HCT116 (cell line): ENCODE results near the gene TULP3. TPM values are rescaled to one million over a fixed set of nuclear protein-coding genes. Genes with fewer than 3 reads are reported as not detected.

ENCODE experiments used
- ATAC-seq: fragments of 200-7000 bp; cut with Tn5 transposase; 2 replicates; pipeline ENCODE4 v1.9.1; 2020; ENCODE audit warnings: mild to moderate bottlenecking, moderate library complexity
- BruUV-seq: library from RNA; stranded (reverse); fragments of 400-500 nt; replicated peaks from 2 replicates; lab custom pipeline; 2021; lab: Mats Ljungman, UMichigan
- CTCF ChIA-PET: fragments of 300-600 bp; sonication (Branson Sonifier 250); formaldehyde crosslinking; loops from one replicate; lab custom pipeline; 2021; ENCODE audit warnings: antibody characterized with exemption; lab: Charles Lee
- POLR2A ChIA-PET: fragments of 300-600, 350-600 bp; sonication (Branson Sonifier 250); formaldehyde crosslinking; loops from one replicate; lab custom pipeline; 2021; ENCODE audit warnings: antibody characterized with exemption; lab: Charles Lee
- RAD21 ChIA-PET, 2 experiments: fragments of 300-600 bp; sonication (Branson Sonifier 250); formaldehyde crosslinking; loops; one replicate each; lab custom pipeline; 2023; ENCODE audit warnings: low total read pairs in 2 of 2; ENCODE audit not compliant: uncharacterized antibody in 2 of 2, unreplicated experiment in 2 of 2, low non-redundant PET in 1 of 2; lab: Charles Lee
- DNase-seq: peaks from one replicate; pipeline ENCODE4 v3.0.0-alpha.2; 2010; ENCODE audit warnings: low read depth, low spot score
- H2AFZ ChIP-seq: fragments of 200-600 bp; shearing (Covaris generic), sonication (generic); 2 replicates; pipeline ENCODE4 v1.6.1; 2017; ENCODE audit warnings: low read depth, mixed run types, mixed read lengths, antibody characterized with exemption, low read length; ENCODE audit not compliant: poor library complexity, severe bottlenecking
- H3K27ac ChIP-seq: 2 replicates; pipeline ENCODE4 v1.5.1; 2012; ENCODE audit warnings: low read depth, low read length
- H3K27me3 ChIP-seq: fragments of 200-600 bp; sonication (generic); 2 replicates; pipeline ENCODE4 v1.6.1; 2016; ENCODE audit warnings: mixed run types, low read length, mixed read lengths; ENCODE audit not compliant: insufficient read depth
- H3K36me3 ChIP-seq, 2 experiments: fragments of 200-500 bp in 1 of 2; fragments of 200-600 bp in 1 of 2; sonication (Bioruptor generic) in 1 of 2; sonication (generic) in 1 of 2; 2 replicates each; pipeline versions ENCODE4 v1.5.1 to v1.6.1; 2014 to 2016; ENCODE audit warnings: low read length in 2 of 2, inconsistent platforms in 1 of 2, mixed read lengths in 1 of 2, mixed run types in 1 of 2; ENCODE audit not compliant: insufficient read depth in 2 of 2, control insufficient read depth in 1 of 2
- H3K4me1 ChIP-seq, 2 experiments: fragments of 200-600 bp in 1 of 2; sonication (generic) in 1 of 2; 2 replicates each; pipeline versions ENCODE4 v1.5.1 to v1.6.1; 2012 to 2017; ENCODE audit warnings: low read length in 2 of 2, inconsistent platforms in 1 of 2, mild to moderate bottlenecking in 1 of 2, mixed read lengths in 1 of 2, mixed run types in 1 of 2, moderate library complexity in 1 of 2; ENCODE audit not compliant: insufficient read depth in 2 of 2, control insufficient read depth in 1 of 2
- H3K4me2 ChIP-seq: fragments of 200-600 bp; sonication (generic); 2 replicates; pipeline ENCODE4 v1.6.1; 2017; ENCODE audit warnings: mixed run types, low read length, mixed read lengths
- H3K4me3 ChIP-seq, 2 experiments: fragments of 200-600 bp in 1 of 2; sonication (generic) in 1 of 2; replicated peaks in 1 of 2; 2 replicates each; pipeline ENCODE4 v1.5.1; 2011 to 2016; ENCODE audit warnings: low read length in 2 of 2, control low read depth in 1 of 2, low read depth in 1 of 2, mild to moderate bottlenecking in 1 of 2, mixed read lengths in 1 of 2, mixed run types in 1 of 2
- H3K79me2 ChIP-seq: fragments of 200-600 bp; sonication (generic); 2 replicates; pipeline ENCODE4 v1.6.1; 2017; ENCODE audit warnings: mild to moderate bottlenecking, mixed run types, low read length, moderate library complexity, mixed read lengths; ENCODE audit not compliant: insufficient read depth
- H3K9ac ChIP-seq: fragments of 200-600 bp; sonication (generic); 2 replicates; pipeline ENCODE4 v1.6.1; 2016; ENCODE audit warnings: low read length, mixed read lengths
- H3K9me2 ChIP-seq: fragments of 200-600 bp; sonication (generic), shearing (Covaris generic); 2 replicates; pipeline ENCODE4 v1.6.1; 2017; ENCODE audit warnings: mixed run types, mild to moderate bottlenecking, moderate library complexity; ENCODE audit not compliant: insufficient read depth
- H3K9me3 ChIP-seq, 2 experiments: fragments of 200-500 bp in 1 of 2; fragments of 200-600 bp in 1 of 2; sonication (Bioruptor generic) in 1 of 2; sonication (generic) in 1 of 2; 2 replicates each; pipeline ENCODE4 v1.6.1; 2014 to 2017; ENCODE audit warnings: low read length in 2 of 2, mixed read lengths in 2 of 2, inconsistent platforms in 1 of 2, low read depth in 1 of 2, mild to moderate bottlenecking in 1 of 2, mixed run types in 1 of 2, moderate library complexity in 1 of 2; ENCODE audit not compliant: control insufficient read depth in 1 of 2, insufficient read depth in 1 of 2
- H4K20me1 ChIP-seq: fragments of 200-600 bp; sonication (generic), shearing (Covaris generic); 2 replicates; pipeline ENCODE4 v1.6.1; 2017; ENCODE audit warnings: mixed run types, mild to moderate bottlenecking, moderate library complexity; ENCODE audit not compliant: insufficient read depth
- CBX3 ChIP-seq: IDR thresholded peaks from 2 replicates; pipeline ENCODE4 v1.6.1; 2012; ENCODE audit warnings: low read depth
- EGR1 ChIP-seq: IDR thresholded peaks from 2 replicates; pipeline ENCODE4 v1.6.1; 2012; ENCODE audit warnings: low read depth
- ELF1 ChIP-seq: IDR thresholded peaks from 2 replicates; pipeline ENCODE4 v1.6.1; 2012; ENCODE audit warnings: low read depth, borderline replicate concordance
- EZH2 ChIP-seq: fragments of 200-600 bp; sonication (generic); IDR thresholded peaks from 2 replicates; pipeline ENCODE4 v1.6.1; 2017; ENCODE audit warnings: antibody characterized with exemption, mixed run types
- EZH2phosphoT487 ChIP-seq: fragments of 200-600 bp; IDR thresholded peaks from 2 replicates; pipeline ENCODE4 v1.6.1; 2018; ENCODE audit warnings: antibody characterized with exemption, borderline replicate concordance
- FOSL1 ChIP-seq: IDR thresholded peaks from 2 replicates; pipeline ENCODE4 v1.6.1; 2012; ENCODE audit warnings: low read depth
- JUND ChIP-seq: IDR thresholded peaks from 2 replicates; pipeline ENCODE4 v1.6.1; 2012
- POLR2A ChIP-seq: IDR thresholded peaks from 2 replicates; pipeline ENCODE4 v1.7.0; 2011; ENCODE audit warnings: borderline replicate concordance; ENCODE audit not compliant: insufficient read depth, insufficient read length; ENCODE audit errors: extremely low read depth
- POLR2AphosphoS5 ChIP-seq: IDR thresholded peaks from 2 replicates; pipeline ENCODE4 v1.6.1; 2011; ENCODE audit warnings: mild to moderate bottlenecking, low read depth, low read length, moderate library complexity
- RAD21 ChIP-seq: IDR thresholded peaks from 2 replicates; pipeline ENCODE4 v1.6.1; 2012; ENCODE audit warnings: low read depth, mild to moderate bottlenecking
- SIN3A ChIP-seq: IDR thresholded peaks from 2 replicates; pipeline ENCODE4 v1.6.1; 2012; ENCODE audit warnings: low read depth
- SP1 ChIP-seq: IDR thresholded peaks from 2 replicates; pipeline ENCODE4 v1.6.1; 2012; ENCODE audit warnings: low read depth
- SRF ChIP-seq: IDR thresholded peaks from 2 replicates; pipeline ENCODE4 v1.6.1; 2012; ENCODE audit warnings: low read depth
- YY1 ChIP-seq: IDR thresholded peaks from 2 replicates; pipeline ENCODE4 v1.6.1; 2011; ENCODE audit warnings: low read length, low read depth, moderate library complexity, mild to moderate bottlenecking; ENCODE audit not compliant: insufficient replicate concordance; ENCODE audit errors: extremely low read depth
- ZFX ChIP-seq: fragments of 450-650 bp; IDR thresholded peaks from 2 replicates; pipeline ENCODE4 v1.6.1; 2017
- ZNF274 ChIP-seq: fragments of 200-500 bp; sonication (Bioruptor generic); IDR thresholded peaks from 2 replicates; pipeline ENCODE4 v1.6.1; 2014; ENCODE audit warnings: mild to moderate bottlenecking, low read depth, low read length, inconsistent platforms
- intact Hi-C: fragments of 100-400 bp; cut with micrococcal nuclease; formaldehyde crosslinking; loops from 2 replicates; pipeline ENCODE4 v1.10.0; 2022
- total RNA-seq: library from RNA; stranded (reverse); gene quantifications from one replicate; pipeline ENCODE4 v1.2.1, GENCODE V29; 2021; ENCODE audit not compliant: unreplicated experiment
- TF ChIP-seq, protein P1 (sequence below), 3 experiments: fragments of 200-600 bp in 1 of 3; sonication (generic) in 1 of 3; IDR thresholded peaks in 2 of 3; conservative IDR thresholded peaks in 1 of 3; 2 replicates each; pipeline ENCODE4 v1.5.1; 2012 to 2017; ENCODE audit warnings: low read depth in 2 of 3, low read length in 2 of 3, antibody characterized with exemption in 1 of 3, borderline replicate concordance in 1 of 3, control low read depth in 1 of 3, mild to moderate bottlenecking in 1 of 3, mixed read lengths in 1 of 3, mixed run types in 1 of 3, moderate library complexity in 1 of 3; ENCODE audit not compliant: insufficient read depth in 1 of 3
- TF ChIP-seq, protein P2 (sequence below): IDR thresholded peaks from 2 replicates; pipeline ENCODE4 v1.6.1; 2011; ENCODE audit warnings: mild to moderate bottlenecking, low read length, moderate library complexity; ENCODE audit not compliant: insufficient replicate concordance; ENCODE audit errors: extremely low read depth
- TF ChIP-seq, protein P3 (sequence below): IDR thresholded peaks from 2 replicates; pipeline ENCODE4 v1.6.1; 2012; ENCODE audit warnings: low read depth
- TF ChIP-seq, protein P4 (sequence below): IDR thresholded peaks from 2 replicates; pipeline ENCODE4 v1.6.1; 2012

TULP3 gene
- total RNA-seq, 1 experiment from 2014 or later = 21.3 TPM

DNA sequence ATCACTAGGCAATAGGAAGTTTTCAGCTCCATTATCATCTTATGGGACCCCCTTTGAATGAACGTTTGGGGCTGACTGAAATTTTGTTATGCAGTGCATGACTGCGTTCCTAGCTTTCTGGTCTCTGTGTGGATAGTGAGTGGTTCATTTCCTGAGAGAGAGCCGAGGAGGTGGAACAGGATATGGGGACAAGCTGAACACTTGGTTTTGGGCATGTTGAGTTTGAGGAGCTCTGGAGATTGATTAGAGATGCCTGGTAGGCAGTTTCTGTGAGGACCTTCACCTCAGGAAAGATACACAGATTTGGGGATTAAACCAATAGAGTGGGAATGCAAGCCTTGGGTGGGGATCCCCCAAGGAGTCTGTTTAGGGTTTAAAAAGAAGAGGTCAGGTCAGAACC, 96.2 kb downstream of the TULP3 start:
- CTCF ChIA-PET = interaction anchor here (2.5 kb wide), 1 partner anchor 55 kb away, joined by 6 read pairs; no protein-coding TSS in a partner anchor
- POLR2A ChIA-PET = no interaction called here
- Histone ChIP-seq H4K20me1 (no peaks in the 10 kb centered on the region; the same call in 1 of the 2 replicates), H3K9ac (no peak overlapping the region), H3K9me3 (no peaks in the 10 kb centered on the region), H3K9me2 (no peaks in the 10 kb centered on the region), H3K4me1 (no peaks in the 10 kb centered on the region), H2AFZ (no peak overlapping the region), H3K27ac (no peak overlapping the region), H3K79me2 (peaks cover 49% of the 10 kb centered on the region), H3K4me2 (no peak overlapping the region), H3K4me3 (no peak overlapping the region)
- ATAC-seq (no peak), DNase-seq (no peak)
- RAD21 ChIA-PET = no interaction called here
- BruUV-seq = no TSS peak
- TF ChIP-seq, protein P1, sequence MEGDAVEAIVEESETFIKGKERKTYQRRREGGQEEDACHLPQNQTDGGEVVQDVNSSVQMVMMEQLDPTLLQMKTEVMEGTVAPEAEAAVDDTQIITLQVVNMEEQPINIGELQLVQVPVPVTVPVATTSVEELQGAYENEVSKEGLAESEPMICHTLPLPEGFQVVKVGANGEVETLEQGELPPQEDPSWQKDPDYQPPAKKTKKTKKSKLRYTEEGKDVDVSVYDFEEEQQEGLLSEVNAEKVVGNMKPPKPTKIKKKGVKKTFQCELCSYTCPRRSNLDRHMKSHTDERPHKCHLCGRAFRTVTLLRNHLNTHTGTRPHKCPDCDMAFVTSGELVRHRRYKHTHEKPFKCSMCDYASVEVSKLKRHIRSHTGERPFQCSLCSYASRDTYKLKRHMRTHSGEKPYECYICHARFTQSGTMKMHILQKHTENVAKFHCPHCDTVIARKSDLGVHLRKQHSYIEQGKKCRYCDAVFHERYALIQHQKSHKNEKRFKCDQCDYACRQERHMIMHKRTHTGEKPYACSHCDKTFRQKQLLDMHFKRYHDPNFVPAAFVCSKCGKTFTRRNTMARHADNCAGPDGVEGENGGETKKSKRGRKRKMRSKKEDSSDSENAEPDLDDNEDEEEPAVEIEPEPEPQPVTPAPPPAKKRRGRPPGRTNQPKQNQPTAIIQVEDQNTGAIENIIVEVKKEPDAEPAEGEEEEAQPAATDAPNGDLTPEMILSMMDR (IDR thresholded peaks at IDR 0.05 in 2 of 3, conservative IDR thresholded peaks at IDR 0.05 in 1 of 3; ENCODE audit: borderline replicate concordance in 1 of 3, insufficient read depth in 1 of 3, low read depth in 2 of 3, low read length in 2 of 3) = no peak
- TF ChIP-seq RAD21 (no peak), JUND (no peak), POLR2AphosphoS5 (no peak), ELF1 (no peak), SP1 (no peak), EGR1 (no peak), ZFX (no peak), CBX3 (no peak), POLR2A (no peak), YY1 (no peak), ZNF274 (no peak), SRF (no peak), SIN3A (no peak), EZH2 (no peak), EZH2phosphoT487 (no peak), FOSL1 (no peak)
- TF ChIP-seq, protein P2, sequence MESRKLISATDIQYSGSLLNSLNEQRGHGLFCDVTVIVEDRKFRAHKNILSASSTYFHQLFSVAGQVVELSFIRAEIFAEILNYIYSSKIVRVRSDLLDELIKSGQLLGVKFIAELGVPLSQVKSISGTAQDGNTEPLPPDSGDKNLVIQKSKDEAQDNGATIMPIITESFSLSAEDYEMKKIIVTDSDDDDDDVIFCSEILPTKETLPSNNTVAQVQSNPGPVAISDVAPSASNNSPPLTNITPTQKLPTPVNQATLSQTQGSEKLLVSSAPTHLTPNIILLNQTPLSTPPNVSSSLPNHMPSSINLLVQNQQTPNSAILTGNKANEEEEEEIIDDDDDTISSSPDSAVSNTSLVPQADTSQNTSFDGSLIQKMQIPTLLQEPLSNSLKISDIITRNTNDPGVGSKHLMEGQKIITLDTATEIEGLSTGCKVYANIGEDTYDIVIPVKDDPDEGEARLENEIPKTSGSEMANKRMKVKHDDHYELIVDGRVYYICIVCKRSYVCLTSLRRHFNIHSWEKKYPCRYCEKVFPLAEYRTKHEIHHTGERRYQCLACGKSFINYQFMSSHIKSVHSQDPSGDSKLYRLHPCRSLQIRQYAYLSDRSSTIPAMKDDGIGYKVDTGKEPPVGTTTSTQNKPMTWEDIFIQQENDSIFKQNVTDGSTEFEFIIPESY = no peak
- TF ChIP-seq, protein P3, sequence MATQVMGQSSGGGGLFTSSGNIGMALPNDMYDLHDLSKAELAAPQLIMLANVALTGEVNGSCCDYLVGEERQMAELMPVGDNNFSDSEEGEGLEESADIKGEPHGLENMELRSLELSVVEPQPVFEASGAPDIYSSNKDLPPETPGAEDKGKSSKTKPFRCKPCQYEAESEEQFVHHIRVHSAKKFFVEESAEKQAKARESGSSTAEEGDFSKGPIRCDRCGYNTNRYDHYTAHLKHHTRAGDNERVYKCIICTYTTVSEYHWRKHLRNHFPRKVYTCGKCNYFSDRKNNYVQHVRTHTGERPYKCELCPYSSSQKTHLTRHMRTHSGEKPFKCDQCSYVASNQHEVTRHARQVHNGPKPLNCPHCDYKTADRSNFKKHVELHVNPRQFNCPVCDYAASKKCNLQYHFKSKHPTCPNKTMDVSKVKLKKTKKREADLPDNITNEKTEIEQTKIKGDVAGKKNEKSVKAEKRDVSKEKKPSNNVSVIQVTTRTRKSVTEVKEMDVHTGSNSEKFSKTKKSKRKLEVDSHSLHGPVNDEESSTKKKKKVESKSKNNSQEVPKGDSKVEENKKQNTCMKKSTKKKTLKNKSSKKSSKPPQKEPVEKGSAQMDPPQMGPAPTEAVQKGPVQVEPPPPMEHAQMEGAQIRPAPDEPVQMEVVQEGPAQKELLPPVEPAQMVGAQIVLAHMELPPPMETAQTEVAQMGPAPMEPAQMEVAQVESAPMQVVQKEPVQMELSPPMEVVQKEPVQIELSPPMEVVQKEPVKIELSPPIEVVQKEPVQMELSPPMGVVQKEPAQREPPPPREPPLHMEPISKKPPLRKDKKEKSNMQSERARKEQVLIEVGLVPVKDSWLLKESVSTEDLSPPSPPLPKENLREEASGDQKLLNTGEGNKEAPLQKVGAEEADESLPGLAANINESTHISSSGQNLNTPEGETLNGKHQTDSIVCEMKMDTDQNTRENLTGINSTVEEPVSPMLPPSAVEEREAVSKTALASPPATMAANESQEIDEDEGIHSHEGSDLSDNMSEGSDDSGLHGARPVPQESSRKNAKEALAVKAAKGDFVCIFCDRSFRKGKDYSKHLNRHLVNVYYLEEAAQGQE = no peak
- TF ChIP-seq, protein P4, sequence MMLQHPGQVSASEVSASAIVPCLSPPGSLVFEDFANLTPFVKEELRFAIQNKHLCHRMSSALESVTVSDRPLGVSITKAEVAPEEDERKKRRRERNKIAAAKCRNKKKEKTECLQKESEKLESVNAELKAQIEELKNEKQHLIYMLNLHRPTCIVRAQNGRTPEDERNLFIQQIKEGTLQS = no peak
- TF ChIP-seq, all 23 proteins: peak for 0
- Histone ChIP-seq H3K36me3 (peaks cover 0 to 9% of the 10 kb centered on the region in 2 experiments; a peak in 1 of 4 replicates), H3K27me3 (no peaks in the 10 kb centered on the region)
- intact Hi-C loops = no loop called here
